Measurements from ENCODE around the gene ADAMTSL4.

DNA sequence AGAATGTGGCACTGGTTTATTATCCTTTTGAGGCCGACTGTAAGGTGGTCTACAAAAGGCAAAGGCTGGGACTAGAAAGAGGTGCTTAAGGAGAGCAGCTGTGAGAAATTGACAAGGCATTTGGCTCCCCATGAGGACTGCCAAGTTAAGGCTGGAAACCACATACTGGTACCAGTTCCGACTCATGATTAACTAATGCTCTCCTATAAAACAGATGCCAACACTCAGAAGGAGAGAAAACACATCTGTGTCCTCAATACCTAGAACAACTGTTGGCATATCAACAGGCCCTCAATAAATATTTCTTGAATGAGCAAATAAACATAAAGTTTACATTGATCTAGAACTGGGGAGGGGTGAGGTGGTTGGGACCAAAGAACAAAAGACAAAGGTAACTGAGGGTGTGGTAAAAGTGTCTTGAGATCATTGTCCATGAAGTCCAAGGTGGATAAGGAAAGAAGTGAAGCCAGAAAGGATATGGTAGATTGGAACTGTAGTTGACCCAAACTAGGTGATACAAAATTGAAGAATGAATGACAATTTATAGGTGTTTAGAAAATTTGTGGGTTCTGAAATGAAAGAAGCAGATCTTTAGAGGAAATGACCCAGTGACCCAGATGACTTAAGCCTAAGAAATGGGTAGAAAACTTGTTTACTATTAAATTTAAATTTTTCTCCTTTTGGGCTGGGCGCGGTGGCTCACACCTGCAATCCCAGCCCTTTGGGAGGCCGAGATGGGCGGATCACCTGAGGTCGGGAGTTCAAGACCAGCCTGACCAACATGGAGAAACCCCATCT is 47.1 kb downstream of the ADAMTSL4 start:
- TF ChIP-seq, protein P1, sequence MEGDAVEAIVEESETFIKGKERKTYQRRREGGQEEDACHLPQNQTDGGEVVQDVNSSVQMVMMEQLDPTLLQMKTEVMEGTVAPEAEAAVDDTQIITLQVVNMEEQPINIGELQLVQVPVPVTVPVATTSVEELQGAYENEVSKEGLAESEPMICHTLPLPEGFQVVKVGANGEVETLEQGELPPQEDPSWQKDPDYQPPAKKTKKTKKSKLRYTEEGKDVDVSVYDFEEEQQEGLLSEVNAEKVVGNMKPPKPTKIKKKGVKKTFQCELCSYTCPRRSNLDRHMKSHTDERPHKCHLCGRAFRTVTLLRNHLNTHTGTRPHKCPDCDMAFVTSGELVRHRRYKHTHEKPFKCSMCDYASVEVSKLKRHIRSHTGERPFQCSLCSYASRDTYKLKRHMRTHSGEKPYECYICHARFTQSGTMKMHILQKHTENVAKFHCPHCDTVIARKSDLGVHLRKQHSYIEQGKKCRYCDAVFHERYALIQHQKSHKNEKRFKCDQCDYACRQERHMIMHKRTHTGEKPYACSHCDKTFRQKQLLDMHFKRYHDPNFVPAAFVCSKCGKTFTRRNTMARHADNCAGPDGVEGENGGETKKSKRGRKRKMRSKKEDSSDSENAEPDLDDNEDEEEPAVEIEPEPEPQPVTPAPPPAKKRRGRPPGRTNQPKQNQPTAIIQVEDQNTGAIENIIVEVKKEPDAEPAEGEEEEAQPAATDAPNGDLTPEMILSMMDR (IDR thresholded peaks at IDR 0.05) = no peak
- TF ChIP-seq POLR2A (IDR thresholded peaks at IDR 0.05) = no peak

Measured in lower leg skin (tissue), 3 donors.